CD4-positive, alpha-beta T cell (primary cell): ENCODE data around the gene ACE. TPM values are rescaled to one million over a fixed set of nuclear protein-coding genes. Genes with fewer than 3 reads are reported as not detected.

Experiments used
- ATAC-seq: fragments of 200-7000 bp; cut with Tn5 transposase; one replicate; pipeline ENCODE4 v1.10.0; 2022; ENCODE audit warnings: mild to moderate bottlenecking; ENCODE audit not compliant: poor library complexity
- CTCF ChIA-PET: fragments of 350-600 bp; sonication (Branson Sonifier 250); formaldehyde crosslinking; loops from one replicate; lab custom pipeline; 2021; ENCODE audit warnings: antibody characterized with exemption, inconsistent platforms; lab: Charles Lee
- POLR2A ChIA-PET: fragments of 350-600 bp; sonication (Branson Sonifier 250); formaldehyde crosslinking; loops from one replicate; lab custom pipeline; 2021; ENCODE audit warnings: antibody characterized with exemption, inconsistent platforms; lab: Charles Lee
- DNase-seq, 14 experiments: peaks; one replicate each; pipeline ENCODE4 v3.0.0-alpha.2; 2013 to 2020; ENCODE audit warnings: mixed read lengths in 2 of 14
- H3K27ac ChIP-seq, 2 donors: one replicate each; pipeline versions ENCODE4 v1.5.1 to v1.7.0; 2013; ENCODE audit warnings: low read length in 2 of 2, low read depth in 1 of 2, mild to moderate bottlenecking in 1 of 2
- H3K27me3 ChIP-seq, 2 experiments: 1 replicate in 1 of 2; 2 replicates in 1 of 2; pipeline versions ENCODE4 v1.6.1 to v1.7.0; 2013; ENCODE audit warnings: low read length in 2 of 2, control low read depth in 1 of 2, mild to moderate bottlenecking in 1 of 2, moderate library complexity in 1 of 2; ENCODE audit not compliant: insufficient read depth in 2 of 2, control insufficient read depth in 1 of 2
- H3K36me3 ChIP-seq: one replicate; pipeline ENCODE4 v1.6.1; 2013; ENCODE audit warnings: low read length, control low read depth; ENCODE audit not compliant: insufficient read depth
- H3K4me1 ChIP-seq: one replicate; pipeline ENCODE4 v1.6.1; 2013; ENCODE audit warnings: low read length, control low read depth; ENCODE audit not compliant: insufficient read depth
- H3K4me3 ChIP-seq: one replicate; pipeline ENCODE4 v1.5.1; 2013; ENCODE audit warnings: mild to moderate bottlenecking, low read length, moderate library complexity
- H3K9me3 ChIP-seq, 2 experiments: 1 replicate in 1 of 2; 2 replicates in 1 of 2; pipeline versions ENCODE4 v1.6.1 to v1.7.0; 2013; ENCODE audit warnings: low read length in 2 of 2, mild to moderate bottlenecking in 2 of 2, control low read depth in 1 of 2, moderate library complexity in 1 of 2; ENCODE audit not compliant: control insufficient read depth in 1 of 2, insufficient read depth in 1 of 2
- H3K27ac Mint-ChIP-seq: one replicate; pipeline ENCODE4 v1.8.0; 2020; ENCODE audit warnings: mixed read lengths
- H3K27me3 Mint-ChIP-seq: one replicate; pipeline ENCODE4 v1.8.0; 2021; ENCODE audit warnings: mixed read lengths
- H3K36me3 Mint-ChIP-seq: one replicate; pipeline ENCODE4 v1.8.0; 2021; ENCODE audit warnings: low read depth, mixed read lengths
- H3K4me1 Mint-ChIP-seq: one replicate; pipeline ENCODE4 v1.8.0; 2021; ENCODE audit warnings: low read depth, mixed read lengths
- H3K4me3 Mint-ChIP-seq: one replicate; pipeline ENCODE4 v1.8.0; 2020; ENCODE audit warnings: mild to moderate bottlenecking, mixed read lengths
- H3K9me3 Mint-ChIP-seq: one replicate; pipeline ENCODE4 v1.8.0; 2020; ENCODE audit warnings: mixed read lengths
- intact Hi-C, 2 experiments: fragments of 100-400 bp; cut with DNase I in 1 of 2; cut with micrococcal nuclease in 1 of 2; formaldehyde crosslinking; loops; one replicate each; pipeline versions ENCODE4 v1.15.1 to v1.9.0; 2023 to 2025; cut with DNase I, micrococcal nuclease
- total RNA-seq, 174 experiments: library from RNA in 2 of 174; stranded (reverse) in 2 of 174; gene quantifications; one replicate each; pipeline ENCODE4 v1.2.3 and lab custom pipeline; 2021 to 2026
- TF ChIP-seq, protein P1 (sequence below): fragments of 200-600 bp; IDR thresholded peaks from one replicate; pipeline ENCODE4 v1.8.0; 2022; ENCODE audit warnings: antibody characterized with exemption, mild to moderate bottlenecking

ACE gene
- total RNA-seq, 2 experiments from 2014 or later = 7.4 to 10.2 TPM

GRCh38 chr17:63479495-63480184 is 2.8 kb downstream of the ACE start:
- DNase-seq (no peak), ATAC-seq (no peak)
- intact Hi-C loops = loop anchor here (1.0 to 5.0 kb wide), 4 partner anchors 37 to 133 kb away; no protein-coding TSS in a partner anchor
- no peaks in the 10 kb centered on the region for H3K36me3 ChIP-seq
- H3K27ac Mint-ChIP-seq = no peak overlapping the region
- peaks cover 10 to 11% of the 10 kb centered on the region in 2 experiments for H3K27me3 ChIP-seq
- TF ChIP-seq, protein P1, sequence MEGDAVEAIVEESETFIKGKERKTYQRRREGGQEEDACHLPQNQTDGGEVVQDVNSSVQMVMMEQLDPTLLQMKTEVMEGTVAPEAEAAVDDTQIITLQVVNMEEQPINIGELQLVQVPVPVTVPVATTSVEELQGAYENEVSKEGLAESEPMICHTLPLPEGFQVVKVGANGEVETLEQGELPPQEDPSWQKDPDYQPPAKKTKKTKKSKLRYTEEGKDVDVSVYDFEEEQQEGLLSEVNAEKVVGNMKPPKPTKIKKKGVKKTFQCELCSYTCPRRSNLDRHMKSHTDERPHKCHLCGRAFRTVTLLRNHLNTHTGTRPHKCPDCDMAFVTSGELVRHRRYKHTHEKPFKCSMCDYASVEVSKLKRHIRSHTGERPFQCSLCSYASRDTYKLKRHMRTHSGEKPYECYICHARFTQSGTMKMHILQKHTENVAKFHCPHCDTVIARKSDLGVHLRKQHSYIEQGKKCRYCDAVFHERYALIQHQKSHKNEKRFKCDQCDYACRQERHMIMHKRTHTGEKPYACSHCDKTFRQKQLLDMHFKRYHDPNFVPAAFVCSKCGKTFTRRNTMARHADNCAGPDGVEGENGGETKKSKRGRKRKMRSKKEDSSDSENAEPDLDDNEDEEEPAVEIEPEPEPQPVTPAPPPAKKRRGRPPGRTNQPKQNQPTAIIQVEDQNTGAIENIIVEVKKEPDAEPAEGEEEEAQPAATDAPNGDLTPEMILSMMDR = no peak
- no peak overlapping the region for H3K4me3 ChIP-seq
- H3K4me1 Mint-ChIP-seq = peaks cover 14% of the 10 kb centered on the region
- no peaks in the 10 kb centered on the region for H3K9me3 Mint-ChIP-seq
- H3K27ac ChIP-seq = no peak overlapping the region
- H3K36me3 Mint-ChIP-seq = no peaks in the 10 kb centered on the region
- H3K4me1 ChIP-seq = peaks cover 26% of the 10 kb centered on the region
- H3K4me3 Mint-ChIP-seq = no peak overlapping the region
- peaks cover 35% of the 10 kb centered on the region for H3K27me3 Mint-ChIP-seq
- CTCF ChIA-PET = interaction anchor here (0.8 to 4.4 kb wide), 14 partner anchors 12 to 230 kb away, joined by 3 to 70 read pairs (median 4); partner anchors contain the start of genes CYB561 and MAP3K3
- POLR2A ChIA-PET = interaction anchor here (1.0 to 3.3 kb wide), 3 partner anchors 32 to 52 kb away, joined by 3 to 31 read pairs (median 3); no protein-coding TSS in a partner anchor
- H3K9me3 ChIP-seq = peaks cover 0 to 5% of the 10 kb centered on the region in 2 experiments

GRCh38 chr17:63480192-63480784 is 3.4 kb downstream of the ACE start:
- Mint-ChIP-seq H3K4me1 (peaks cover 14% of the 10 kb centered on the region), H3K27ac (no peak overlapping the region), H3K36me3 (no peaks in the 10 kb centered on the region), H3K4me3 (no peak overlapping the region), H3K9me3 (no peaks in the 10 kb centered on the region), H3K27me3 (peaks cover 30% of the 10 kb centered on the region)
- Histone ChIP-seq H3K27me3 (peaks cover 10 to 11% of the 10 kb centered on the region in 2 experiments), H3K4me3 (no peak overlapping the region), H3K9me3 (peaks cover 0 to 5% of the 10 kb centered on the region in 2 experiments), H3K27ac (no peak overlapping the region), H3K4me1 (peaks cover 26% of the 10 kb centered on the region), H3K36me3 (no peaks in the 10 kb centered on the region)
- ATAC-seq (no peak), DNase-seq (no peak)
- TF ChIP-seq, protein P1 = no peak
- intact Hi-C loops = no loop called here
- ChIA-PET POLR2A (no interaction called here), CTCF (interaction anchor here (4.4 kb wide), 1 partner anchor 54 kb away, joined by 70 read pairs; no protein-coding TSS in a partner anchor)

- TF ChIP-seq, protein P1 = no peak
- Histone ChIP-seq H3K4me3 (no peak overlapping the region), H3K36me3 (no peaks in the 10 kb centered on the region), H3K9me3 (peaks cover 0 to 5% of the 10 kb centered on the region in 2 experiments), H3K4me1 (peaks cover 25% of the 10 kb centered on the region), H3K27me3 (peaks cover 9 to 10% of the 10 kb centered on the region in 2 experiments), H3K27ac (no peak overlapping the region)
- no peak for ATAC-seq
- no peak for DNase-seq
- Mint-ChIP-seq H3K27me3 (peaks cover 25% of the 10 kb centered on the region), H3K9me3 (no peaks in the 10 kb centered on the region), H3K4me3 (no peak overlapping the region), H3K36me3 (no peaks in the 10 kb centered on the region), H3K4me1 (peaks cover 14% of the 10 kb centered on the region), H3K27ac (no peak overlapping the region)
- ChIA-PET CTCF (interaction anchor here (4.4 kb wide), 1 partner anchor 55 kb away, joined by 70 read pairs; no protein-coding TSS in a partner anchor), POLR2A (no interaction called here)
- intact Hi-C loops = no loop called here
Measured at GRCh38 chr17:63480826-63481487, 4.1 kb downstream of the ACE start.
